Right cardiac atrium (tissue), 5 donors: ENCODE data around the gene FNDC3A. TPM values are rescaled to one million over a fixed set of nuclear protein-coding genes. Genes with fewer than 3 reads are reported as not detected.
"Not testable (repeated sequence)": the region's sequence is repeated elsewhere in the genome, so short reads cannot be mapped to it uniquely, and the experiment has no call there.

ENCODE experiments used
- ATAC-seq, 2 donors: fragments of 200-7000 bp; cut with Tn5 transposase; one replicate each; pipeline versions ENCODE4 v1.8.0 to v1.9.1; 2020; ENCODE audit warnings: moderate library complexity in 2 of 2, mild to moderate bottlenecking in 1 of 2
- DNase-seq, 3 donors: peaks; one replicate each; pipeline ENCODE4 v3.0.0-alpha.2; 2020
- H3K27ac ChIP-seq: one replicate; pipeline ENCODE4 v1.5.1; 2013; ENCODE audit warnings: mild to moderate bottlenecking, low read length, control low read depth, moderate library complexity
- H3K27me3 ChIP-seq: one replicate; pipeline ENCODE4 v1.6.1; 2013; ENCODE audit not compliant: control insufficient read depth, insufficient read depth
- H3K4me1 ChIP-seq: one replicate; pipeline ENCODE4 v1.6.1; 2013; ENCODE audit warnings: low read length; ENCODE audit not compliant: control insufficient read depth, insufficient read depth
- H3K4me3 ChIP-seq: one replicate; pipeline ENCODE4 v1.5.1; 2013; ENCODE audit warnings: low read length, control low read depth
- H3K9me3 ChIP-seq: one replicate; pipeline ENCODE4 v1.6.1; 2013; ENCODE audit warnings: low read length; ENCODE audit not compliant: control insufficient read depth
- WGBS: extraction: QIAGEN DNeasy Blood & Tissue Kit; methylation state at CpG from one replicate; pipeline ENCODE4 v1.1.7; 2013; 5-methylcytosine and 5-hydroxymethylcytosine counted together
- intact Hi-C, 4 donors: fragments of 100-400 bp; cut with DNase I; formaldehyde crosslinking; loops; one replicate each; pipeline versions ENCODE4 v1.11.0 to v1.14.0; 2022 to 2023
- polyA plus RNA-seq: library from polyadenylated mRNA; stranded (reverse); fragments of 200-250 nt; gene quantifications from one replicate; pipeline ENCODE4 v1.2.3, GENCODE V29; 2013
- total RNA-seq, 4 donors: library from RNA; stranded (reverse); fragmentation: NEBNext Ultra II Directional; extraction: Animal tissue kit (Norgen Biotek cat#: 25700); gene quantifications; one replicate each; pipeline ENCODE4 v1.2.1, GENCODE V29; 2021
- donor health status: healthy with polysubstance abuse.
- donor health status: DM: no; HTN: yes; CAD: no.
- donor health status: DM: no; HTN: no; CAD: no.
- donor health status: DM: no; HTN: yes; CAD: no; lungs with severe emphysema.
- donor health status: DM: yes; HTN: yes; CAD: no.

FNDC3A gene
- total and polyA plus RNA-seq, 5 donors, result 9.6 to 35.7 (median 23.9) TPM

GRCh38 chr13:48977973-48978372, 2.3 kb downstream of the FNDC3A start:
- ATAC-seq, result no peak

DNA sequence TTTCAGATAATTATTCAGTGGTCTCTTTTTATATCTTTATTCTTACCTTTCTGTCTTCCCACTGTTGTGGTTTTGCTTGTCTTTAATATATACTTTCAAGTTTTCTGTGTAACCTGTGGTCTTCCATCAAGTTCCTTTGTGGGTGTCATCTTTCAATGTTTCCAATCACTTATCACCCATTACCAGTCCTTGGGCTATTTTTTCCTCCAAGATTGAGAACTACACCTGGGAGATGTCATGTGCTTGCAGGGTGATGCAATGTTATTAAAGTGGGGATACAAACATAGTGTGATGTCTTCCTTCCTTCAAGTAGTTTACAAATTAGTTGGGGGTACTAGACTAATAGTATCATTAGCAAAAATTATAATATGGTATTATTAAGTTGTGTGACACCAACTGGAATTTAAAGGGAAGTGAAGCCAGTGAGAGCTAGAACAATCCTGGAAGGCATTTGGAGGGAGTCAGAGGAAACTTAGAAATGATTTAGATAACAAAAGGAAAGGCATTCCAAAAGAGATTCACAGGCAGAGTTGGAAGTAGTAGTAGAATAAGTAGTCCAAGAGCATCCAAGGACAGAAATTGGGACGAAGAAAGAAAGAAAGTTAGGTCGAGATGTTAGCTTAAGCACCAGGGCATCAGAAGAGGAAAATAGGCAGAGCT, 3.4 kb downstream of the FNDC3A start:
- no peaks in the 10 kb centered on the region for H3K4me1 ChIP-seq
- WGBS, result 58% methylated on average over 2 of the region's 2 CpGs
- no peaks in the 10 kb centered on the region for H3K27me3 ChIP-seq
- H3K4me3 ChIP-seq, result no peak overlapping the region
- intact Hi-C loops, result no loop called here
- no peak for DNase-seq
- ATAC-seq, result no peak
- H3K27ac ChIP-seq, result no peak overlapping the region
- no peaks in the 10 kb centered on the region for H3K9me3 ChIP-seq

More at GRCh38 chr13:48977973-48978372, 2.3 kb downstream of the FNDC3A start:
- peak overlapping the region; percentile 46 for H3K4me3 ChIP-seq
- H3K9me3 ChIP-seq, result no peaks in the 10 kb centered on the region
- H3K27me3 ChIP-seq, result no peaks in the 10 kb centered on the region
- no peak for DNase-seq
- 61% methylated on average over 3 of the region's 3 CpGs for WGBS
- no peak overlapping the region for H3K27ac ChIP-seq
- no peaks in the 10 kb centered on the region for H3K4me1 ChIP-seq
- intact Hi-C loops, result no loop called here

GRCh38 chr13:48979892-48980291, 4.2 kb downstream of the FNDC3A start:
- intact Hi-C loops, result no loop called here
- H3K4me3 ChIP-seq, result no peak overlapping the region
- H3K4me1 ChIP-seq, result no peaks in the 10 kb centered on the region

GRCh38 chr13:48983331-48983730, 7.6 kb downstream of the FNDC3A start:
- Histone ChIP-seq H3K27me3 (no peaks in the 10 kb centered on the region), H3K27ac (no peak overlapping the region), H3K4me1 (no peaks in the 10 kb centered on the region), H3K9me3 (no peaks in the 10 kb centered on the region), H3K4me3 (no peak overlapping the region)
- 85% methylated on average over 1 of the region's 1 CpG for WGBS
- ATAC-seq, result no peak
- intact Hi-C loops, result no loop called here
- no peak for DNase-seq

More at GRCh38 chr13:48979892-48980291, 4.2 kb downstream of the FNDC3A start:
- Histone ChIP-seq H3K27ac (no peak overlapping the region), H3K27me3 (no peaks in the 10 kb centered on the region), H3K9me3 (no peaks in the 10 kb centered on the region)
- WGBS, result 79% methylated on average over 2 of the region's 2 CpGs
- DNase-seq (no peak), ATAC-seq (no peak)

DNA sequence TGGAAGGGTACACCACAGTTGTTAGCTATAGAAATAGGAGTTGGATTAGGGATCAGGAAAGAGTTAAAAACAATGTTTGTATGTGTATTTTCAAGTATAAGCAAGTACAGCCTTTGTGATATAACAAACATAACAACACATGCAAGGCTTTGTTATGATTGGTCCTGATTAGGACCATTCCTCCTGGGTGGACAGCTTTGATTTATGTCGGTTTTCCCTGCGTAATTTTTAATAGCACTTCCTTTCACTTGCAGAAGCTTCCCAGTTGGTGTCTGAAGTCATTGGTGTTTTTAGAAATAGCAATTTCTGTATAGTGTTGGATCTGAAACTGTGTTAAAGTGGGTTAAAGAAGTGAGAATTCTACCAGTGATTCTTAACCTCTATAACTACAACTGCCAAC, 10.0 kb downstream of the FNDC3A start:
- no peaks in the 10 kb centered on the region for H3K9me3 ChIP-seq
- H3K4me1 ChIP-seq, result no peaks in the 10 kb centered on the region
- DNase-seq (no peak), ATAC-seq (no peak)
- WGBS, result 69% methylated on average over 2 of the region's 2 CpGs
- H3K27me3 ChIP-seq, result no peaks in the 10 kb centered on the region
- H3K4me3 ChIP-seq, result no peak overlapping the region
- intact Hi-C loops, result no loop called here
- no peak overlapping the region for H3K27ac ChIP-seq

DNA sequence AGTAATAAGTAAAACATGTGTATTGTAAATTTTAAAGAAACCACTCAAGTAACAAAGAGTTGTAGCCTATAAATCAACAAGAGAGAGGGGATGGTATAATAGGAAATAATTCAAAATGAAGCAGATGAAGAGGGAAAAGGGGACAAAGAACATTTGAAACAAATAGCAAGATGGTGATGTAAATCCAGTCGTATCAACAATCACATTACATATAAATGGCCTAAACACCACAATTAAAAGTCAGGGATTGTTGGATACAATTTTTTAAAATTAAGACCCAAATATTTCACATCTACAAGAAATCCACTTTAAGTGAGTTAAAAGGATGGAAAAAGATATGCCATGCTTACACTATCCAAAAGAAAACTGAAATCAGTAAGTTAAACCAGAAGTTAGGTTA, 15.2 kb downstream of the FNDC3A start:
- intact Hi-C loops, result no loop called here
- WGBS, result 95% methylated on average over 1 of the region's 1 CpG
- Histone ChIP-seq H3K4me3 (no peak overlapping the region), H3K4me1 (peaks cover 1% of the 10 kb centered on the region), H3K27ac (no peak overlapping the region), H3K9me3 (no peaks in the 10 kb centered on the region), H3K27me3 (no peaks in the 10 kb centered on the region)
- ATAC-seq (no peak), DNase-seq (no peak)

GRCh38 chr13:48993150-48993549, 17.4 kb downstream of the FNDC3A start:
- H3K4me3 ChIP-seq, result no peak overlapping the region
- no peak for DNase-seq
- no peaks in the 10 kb centered on the region for H3K27me3 ChIP-seq
- no peak for ATAC-seq
- H3K9me3 ChIP-seq, result no peaks in the 10 kb centered on the region
- peaks cover 1% of the 10 kb centered on the region for H3K4me1 ChIP-seq
- H3K27ac ChIP-seq, result no peak overlapping the region
- intact Hi-C loops, result no loop called here

DNA sequence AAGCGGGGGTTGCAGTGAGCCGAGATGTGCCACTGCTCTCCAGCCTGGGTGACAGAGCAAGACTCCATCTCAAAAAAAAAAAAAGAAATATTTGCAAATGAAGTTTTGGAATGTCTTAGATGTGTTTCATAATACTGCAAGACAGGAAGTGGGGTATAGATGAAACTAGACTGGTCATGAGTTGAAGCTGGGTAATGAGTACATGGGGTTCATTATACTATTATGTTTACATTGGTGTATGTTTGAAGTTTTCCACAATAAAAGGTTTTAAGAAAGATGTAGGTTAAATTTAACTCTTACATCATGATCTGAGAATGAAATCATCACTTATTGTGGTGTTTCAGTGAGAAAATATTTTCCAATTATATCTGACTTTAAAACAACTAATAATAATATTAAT, 19.0 kb downstream of the FNDC3A start:
- no peak overlapping the region for H3K4me3 ChIP-seq
- H3K27me3 ChIP-seq, result no peaks in the 10 kb centered on the region
- WGBS, result 96% methylated on average over 2 of the region's 2 CpGs
- H3K27ac ChIP-seq, result no peak overlapping the region
- ATAC-seq (no peak), DNase-seq (no peak)
- no peaks in the 10 kb centered on the region for H3K9me3 ChIP-seq
- peaks cover 1% of the 10 kb centered on the region for H3K4me1 ChIP-seq
- intact Hi-C loops, result no loop called here

- no peak overlapping the region for H3K4me3 ChIP-seq
- peaks cover 1% of the 10 kb centered on the region for H3K4me1 ChIP-seq
- H3K9me3 ChIP-seq, result no peaks in the 10 kb centered on the region
- WGBS, result 43% methylated on average over 5 of the region's 5 CpGs
- DNase-seq, result no peak
- H3K27ac ChIP-seq, result no peak overlapping the region
- ATAC-seq, result no peak
- intact Hi-C loops, result no loop called here
- no peaks in the 10 kb centered on the region for H3K27me3 ChIP-seq
These were observed 23.1 kb downstream of the FNDC3A start for GRCh38 chr13:48998641-48999292.

GRCh38 chr13:49000247-49000646, 24.5 kb downstream of the FNDC3A start:
- intact Hi-C loops, result no loop called here
- no peaks in the 10 kb centered on the region for H3K27me3 ChIP-seq
- no peak overlapping the region for H3K27ac ChIP-seq
- no peaks in the 10 kb centered on the region for H3K9me3 ChIP-seq
- no peak overlapping the region for H3K4me3 ChIP-seq
- H3K4me1 ChIP-seq, result no peaks in the 10 kb centered on the region
- WGBS, result 97% methylated on average over 1 of the region's 1 CpG
- no peak for ATAC-seq
- DNase-seq, result no peak

- H3K4me3 ChIP-seq, H3K4me1 ChIP-seq, ATAC-seq, intact Hi-C loops, H3K27ac ChIP-seq, H3K27me3 ChIP-seq, H3K9me3 ChIP-seq: not testable (repeated sequence)
- WGBS, result 97% methylated on average over 28 of the region's 28 CpGs
- peak in 1 of 3 donors; percentile 22 for DNase-seq
These were observed 43.4 kb downstream of the FNDC3A start for GRCh38 chr13:49018986-49019635.
